SK-N-SH (cell line): ENCODE measurements around the gene ZNRF1. TPM values are rescaled to one million over a fixed set of nuclear protein-coding genes. Genes with fewer than 3 reads are reported as not detected.

Experiments
- CTCF ChIA-PET: fragments of 300-600, 350-600 bp; formaldehyde crosslinking; extraction: SDS; loops from one replicate; lab custom pipeline; 2021; lab: Yijun Ruan, JAX
- POLR2A ChIA-PET: fragments of 350-600 bp; sonication (Branson Sonifier 250); formaldehyde crosslinking; extraction: SDS; loops from one replicate; lab custom pipeline; 2020; ENCODE audit warnings: antibody characterized with exemption, inconsistent platforms; lab: Yijun Ruan, JAX
- DNase-seq: peaks from one replicate; pipeline ENCODE4 v3.0.0; 2012
- H2AFZ ChIP-seq: fragments of 200-600 bp; sonication (generic); 2 replicates; pipeline ENCODE4 v1.8.1; 2016; ENCODE audit warnings: antibody characterized with exemption, mild to moderate bottlenecking, low read depth
- H3F3A ChIP-seq: fragments of 200-600 bp; sonication (generic); replicated peaks from 2 replicates; pipeline ENCODE3; 2016; ENCODE audit warnings: antibody characterized with exemption, mild to moderate bottlenecking; ENCODE audit not compliant: insufficient read depth
- H3K27ac ChIP-seq, 2 experiments: fragments of 200-500 bp in 1 of 2; fragments of 200-600 bp in 1 of 2; sonication (Bioruptor generic) in 1 of 2; sonication (generic), shearing (Covaris generic) in 1 of 2; 2 replicates each; pipeline versions ENCODE4 v1.5.1 to v1.6.1; 2014 to 2016; ENCODE audit warnings: low read depth in 2 of 2, inconsistent platforms in 1 of 2, low read length in 1 of 2, mild to moderate bottlenecking in 1 of 2, mixed read lengths in 1 of 2
- H3K27me3 ChIP-seq: fragments of 200-600 bp; sonication (generic), shearing (Covaris generic); 2 replicates; pipeline ENCODE4 v1.6.1; 2016; ENCODE audit warnings: mixed run types; ENCODE audit not compliant: insufficient read depth
- H3K36me3 ChIP-seq, 2 experiments: fragments of 200-500 bp in 1 of 2; fragments of 200-600 bp in 1 of 2; sonication (Bioruptor generic) in 1 of 2; sonication (generic) in 1 of 2; replicated peaks in 1 of 2; 2 replicates each; pipeline versions ENCODE3 to v1.5.1; 2014 to 2016; ENCODE audit warnings: low read length in 1 of 2, mild to moderate bottlenecking in 1 of 2; ENCODE audit not compliant: insufficient read depth in 2 of 2, control insufficient read depth in 1 of 2
- H3K4me1 ChIP-seq, 2 experiments: fragments of 200-500 bp in 1 of 2; fragments of 200-600 bp in 1 of 2; sonication (Bioruptor generic) in 1 of 2; sonication (generic), shearing (Covaris generic) in 1 of 2; 2 replicates each; pipeline versions ENCODE4 v1.5.1 to v1.6.1; 2014 to 2016; ENCODE audit warnings: low read depth in 1 of 2, low read length in 1 of 2, mixed run types in 1 of 2; ENCODE audit not compliant: insufficient read depth in 2 of 2, control insufficient read depth in 1 of 2
- H3K4me2 ChIP-seq: fragments of 200-600 bp; sonication (generic), shearing (Covaris generic); 2 replicates; pipeline ENCODE4 v1.6.1; 2017; ENCODE audit warnings: mixed run types
- H3K4me3 ChIP-seq, 2 experiments: fragments of 200-500 bp in 1 of 2; fragments of 200-600 bp in 1 of 2; sonication (Bioruptor generic) in 1 of 2; sonication (generic), shearing (Covaris generic) in 1 of 2; 2 replicates each; pipeline versions ENCODE4 v1.5.1 to v1.8.1; 2014 to 2016; ENCODE audit warnings: low read depth in 2 of 2, inconsistent platforms in 1 of 2, low read length in 1 of 2, mild to moderate bottlenecking in 1 of 2, mixed read lengths in 1 of 2, moderate library complexity in 1 of 2
- H3K79me2 ChIP-seq: fragments of 200-600 bp; sonication (generic); 2 replicates; pipeline ENCODE4 v1.8.1; 2017; ENCODE audit warnings: mild to moderate bottlenecking; ENCODE audit not compliant: insufficient read depth
- H3K9ac ChIP-seq: fragments of 200-600 bp; sonication (generic); 2 replicates; pipeline ENCODE4 v1.6.1; 2017; ENCODE audit warnings: mixed run types
- H3K9me2 ChIP-seq: fragments of 200-600 bp; sonication (generic); 2 replicates; pipeline ENCODE4 v1.6.1; 2017; ENCODE audit warnings: mixed run types
- H3K9me3 ChIP-seq: fragments of 200-600 bp; sonication (generic); 2 replicates; pipeline ENCODE4 v1.6.1; 2017; ENCODE audit warnings: mixed run types, mild to moderate bottlenecking, moderate library complexity
- H4K20me1 ChIP-seq: fragments of 200-600 bp; sonication (generic); 2 replicates; pipeline ENCODE4 v1.6.1; 2017; ENCODE audit warnings: mild to moderate bottlenecking, mixed run types; ENCODE audit not compliant: insufficient read depth
- CTCF ChIP-seq: fragments of 200-600 bp; sonication (generic); IDR thresholded peaks from 2 replicates; pipeline ENCODE4 v1.6.1; 2017; ENCODE audit warnings: antibody characterized with exemption, mild to moderate bottlenecking, moderate library complexity
- EP300 ChIP-seq, 2 experiments: IDR thresholded peaks; 2 replicates each; pipeline versions ENCODE4 v1.4.0 to v1.6.1; 2012; ENCODE audit warnings: borderline replicate concordance in 1 of 2, low read depth in 1 of 2, low read length in 1 of 2
- JUND ChIP-seq: IDR thresholded peaks from 2 replicates; pipeline ENCODE4 v1.4.0; 2012
- NFIC ChIP-seq: IDR thresholded peaks from 2 replicates; pipeline ENCODE4 v1.4.0; 2012; ENCODE audit warnings: borderline replicate concordance
- RAD21 ChIP-seq: IDR thresholded peaks from 2 replicates; pipeline ENCODE4 v1.6.1; 2012; ENCODE audit warnings: mild to moderate bottlenecking, low read length
- REST ChIP-seq: IDR thresholded peaks from 2 replicates; pipeline ENCODE4 v1.6.1; 2012; ENCODE audit warnings: mild to moderate bottlenecking, low read depth, low read length, moderate library complexity
- RFX5 ChIP-seq: IDR thresholded peaks from 2 replicates; pipeline ENCODE4 v1.6.1; 2012; ENCODE audit warnings: mild to moderate bottlenecking, improper control_type of control experiment, low read length
- SIN3A ChIP-seq: IDR thresholded peaks from 2 replicates; pipeline ENCODE4 v1.6.1; 2012; ENCODE audit warnings: low read depth, mild to moderate bottlenecking, low read length, moderate library complexity, borderline replicate concordance
- SMC3 ChIP-seq: IDR thresholded peaks from 2 replicates; pipeline ENCODE4 v1.6.1; 2012; ENCODE audit warnings: low read depth, low read length, improper control_type of control experiment
- TAF1 ChIP-seq: IDR thresholded peaks from 2 replicates; pipeline ENCODE4 v1.6.1; 2012; ENCODE audit warnings: low read depth, mild to moderate bottlenecking, low read length, moderate library complexity, borderline replicate concordance
- TEAD4 ChIP-seq: IDR thresholded peaks from 2 replicates; pipeline ENCODE4 v1.4.0; 2012; ENCODE audit warnings: mild to moderate bottlenecking, borderline replicate concordance; ENCODE audit not compliant: insufficient read depth
- WGBS: methylation state at CpG from one replicate; pipeline ENCODE4 v1.1.6; 2017; ENCODE audit warnings: low lambda C conversion rate; 5-methylcytosine and 5-hydroxymethylcytosine counted together
- polyA plus RNA-seq, 3 experiments: library from polyadenylated mRNA; depleted of rRNA; stranded (reverse); fragments of >200 nt; gene quantifications; 2 replicates each; pipeline ENCODE4 v1.2.3, GENCODE V29; 2012
- TF ChIP-seq, protein P1 (sequence below): IDR thresholded peaks from 2 replicates; pipeline ENCODE4 v1.4.0; 2012; ENCODE audit warnings: low read depth, borderline replicate concordance
- TF ChIP-seq, protein P2 (sequence below): IDR thresholded peaks from 2 replicates; pipeline ENCODE4 v1.4.0; 2012; ENCODE audit warnings: low read depth
- TF ChIP-seq, protein P3 (sequence below): fragments of 150-350 bp; IDR thresholded peaks from 2 replicates; pipeline ENCODE4 v1.6.1; 2016; ENCODE audit warnings: mild to moderate bottlenecking, low read depth, low read length

The ZNRF1 gene
- polyA plus RNA-seq, 1 of the 3 experiments (the other 2 are of a cell fraction), result 23.7 TPM

DNA sequence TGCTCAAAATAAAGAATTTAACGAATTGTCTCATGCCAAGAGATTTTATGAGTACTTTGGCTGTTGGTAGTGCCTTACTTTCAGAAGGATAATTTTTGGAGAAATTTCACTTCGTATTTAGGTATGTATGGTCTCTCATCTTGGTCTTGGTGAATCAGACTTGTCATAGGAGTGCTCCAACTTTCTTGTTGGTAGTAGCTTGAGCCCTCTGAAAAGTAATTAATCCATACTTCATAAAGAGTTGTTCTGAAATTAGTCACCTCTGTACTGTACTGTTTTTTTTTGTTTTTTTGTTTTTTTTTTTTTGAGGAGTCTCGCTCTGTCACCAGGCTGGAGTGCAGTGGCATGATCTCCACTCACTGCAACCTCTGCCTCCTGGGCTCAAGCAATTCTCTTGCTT lies 11.6 kb downstream of the ZNRF1 start:
- DNase-seq, result no peak
- peaks cover 0 to 7% of the 10 kb centered on the region in 2 experiments for H3K36me3 ChIP-seq
- H3K4me3 ChIP-seq, result no peak overlapping the region
- peaks cover 15% of the 10 kb centered on the region for H4K20me1 ChIP-seq
- no peaks in the 10 kb centered on the region for H3K9me2 ChIP-seq
- TF ChIP-seq JUND (no peak), SMC3 (no peak), SIN3A (no peak), EP300 (IDR thresholded peaks at IDR 0.05; ENCODE audit: borderline replicate concordance in 1 of 2, low read depth in 1 of 2, low read length in 1 of 2) (no peak), RAD21 (no peak), RFX5 (no peak), NFIC (no peak), TAF1 (no peak), CTCF (no peak), TEAD4 (no peak), REST (no peak)
- TF ChIP-seq, protein P1, sequence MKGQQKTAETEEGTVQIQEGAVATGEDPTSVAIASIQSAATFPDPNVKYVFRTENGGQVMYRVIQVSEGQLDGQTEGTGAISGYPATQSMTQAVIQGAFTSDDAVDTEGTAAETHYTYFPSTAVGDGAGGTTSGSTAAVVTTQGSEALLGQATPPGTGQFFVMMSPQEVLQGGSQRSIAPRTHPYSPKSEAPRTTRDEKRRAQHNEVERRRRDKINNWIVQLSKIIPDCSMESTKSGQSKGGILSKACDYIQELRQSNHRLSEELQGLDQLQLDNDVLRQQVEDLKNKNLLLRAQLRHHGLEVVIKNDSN, result no peak
- TF ChIP-seq, protein P2, sequence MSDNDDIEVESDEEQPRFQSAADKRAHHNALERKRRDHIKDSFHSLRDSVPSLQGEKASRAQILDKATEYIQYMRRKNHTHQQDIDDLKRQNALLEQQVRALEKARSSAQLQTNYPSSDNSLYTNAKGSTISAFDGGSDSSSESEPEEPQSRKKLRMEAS, result no peak
- TF ChIP-seq, protein P3, sequence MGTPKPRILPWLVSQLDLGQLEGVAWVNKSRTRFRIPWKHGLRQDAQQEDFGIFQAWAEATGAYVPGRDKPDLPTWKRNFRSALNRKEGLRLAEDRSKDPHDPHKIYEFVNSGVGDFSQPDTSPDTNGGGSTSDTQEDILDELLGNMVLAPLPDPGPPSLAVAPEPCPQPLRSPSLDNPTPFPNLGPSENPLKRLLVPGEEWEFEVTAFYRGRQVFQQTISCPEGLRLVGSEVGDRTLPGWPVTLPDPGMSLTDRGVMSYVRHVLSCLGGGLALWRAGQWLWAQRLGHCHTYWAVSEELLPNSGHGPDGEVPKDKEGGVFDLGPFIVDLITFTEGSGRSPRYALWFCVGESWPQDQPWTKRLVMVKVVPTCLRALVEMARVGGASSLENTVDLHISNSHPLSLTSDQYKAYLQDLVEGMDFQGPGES, result no peak
- POLR2A ChIA-PET, result no interaction called here
- peaks cover 21% of the 10 kb centered on the region for H3F3A ChIP-seq
- H3K27me3 ChIP-seq, result no peaks in the 10 kb centered on the region
- H3K4me2 ChIP-seq, result no peak overlapping the region
- no peak overlapping the region; a peak in 1 of 4 replicates for H3K27ac ChIP-seq
- H3K9ac ChIP-seq, result no peak overlapping the region
- peaks cover 92% of the 10 kb centered on the region for H3K79me2 ChIP-seq
- H3K9me3 ChIP-seq, result no peaks in the 10 kb centered on the region
- 84% methylated on average over 3 of the region's 3 CpGs for WGBS
- CTCF ChIA-PET, result interaction anchor here (1.9 to 5.4 kb wide), 2 partner anchors 12 to 101 kb away, joined by 6 to 30 read pairs; partner anchors contain the start of gene ZNRF1
- H2AFZ ChIP-seq, result no peak overlapping the region
- peaks cover 11 to 25% of the 10 kb centered on the region in 2 experiments; a peak in 3 of 4 replicates for H3K4me1 ChIP-seq
